Smooth muscle cell (in vitro differentiated cells): ENCODE results near the gene TBCE. TPM values are rescaled to one million over a fixed set of nuclear protein-coding genes. Genes with fewer than 3 reads are reported as not detected.

Experiments
- DNase-seq: peaks from one replicate; lab custom pipeline; 2025; ENCODE audit not compliant: unreplicated experiment; lab: John Stamatoyannopoulos, UW
- H2AFZ ChIP-seq: fragments of 200-600 bp; sonication (generic); 2 replicates; pipeline ENCODE4 v1.6.0; 2016; ENCODE audit warnings: antibody characterized with exemption, low read depth, mild to moderate bottlenecking
- H3F3A ChIP-seq: fragments of 200-600 bp; sonication (generic); 2 replicates; pipeline ENCODE4 v1.6.0; 2017; ENCODE audit warnings: antibody characterized with exemption, low read depth
- H3K27ac ChIP-seq: fragments of 200-600 bp; sonication (generic); 2 replicates; pipeline ENCODE4 v1.5.1; 2016; ENCODE audit warnings: low read depth, mild to moderate bottlenecking
- H3K27me3 ChIP-seq: fragments of 200-600 bp; sonication (generic); 2 replicates; pipeline ENCODE4 v1.6.1; 2016; ENCODE audit warnings: low read depth, mild to moderate bottlenecking
- H3K36me3 ChIP-seq: fragments of 200-600 bp; sonication (generic); 2 replicates; pipeline ENCODE4 v1.5.1; 2016; ENCODE audit warnings: low read depth
- H3K4me1 ChIP-seq: fragments of 200-600 bp; sonication (generic); 2 replicates; pipeline ENCODE4 v1.5.1; 2016; ENCODE audit warnings: low read depth
- H3K4me2 ChIP-seq: fragments of 200-600 bp; sonication (generic); 2 replicates; pipeline ENCODE4 v1.6.0; 2016; ENCODE audit warnings: mild to moderate bottlenecking
- H3K4me3 ChIP-seq: fragments of 200-600 bp; sonication (generic); 2 replicates; pipeline ENCODE4 v1.5.1; 2016; ENCODE audit warnings: mild to moderate bottlenecking
- H3K79me2 ChIP-seq: fragments of 200-600 bp; sonication (generic); 2 replicates; pipeline ENCODE4 v1.6.0; 2016; ENCODE audit warnings: low read depth, mild to moderate bottlenecking
- H3K9ac ChIP-seq: fragments of 200-600 bp; sonication (generic); 2 replicates; pipeline ENCODE4 v1.6.0; 2016; ENCODE audit warnings: low read depth
- H3K9me3 ChIP-seq: fragments of 200-600 bp; sonication (generic); replicated peaks from 2 replicates; pipeline ENCODE4 v1.5.1; 2016; ENCODE audit warnings: low read depth
- H4K20me1 ChIP-seq: fragments of 200-600 bp; sonication (generic); 2 replicates; pipeline ENCODE4 v1.6.0; 2016; ENCODE audit warnings: low read depth
- WGBS: methylation state at CpG from one replicate; pipeline ENCODE4 v1.1.7; 2016; ENCODE audit warnings: low lambda C conversion rate; 5-methylcytosine and 5-hydroxymethylcytosine counted together
- polyA plus RNA-seq: library from polyadenylated mRNA; unstranded; fragments of >200 nt; fragmentation: Nextera tagmentation; extraction: Ambion mirVana; gene quantifications from 2 replicates; pipeline ENCODE4 v1.2.1, GENCODE V29; 2016
- total RNA-seq: library from RNA; depleted of rRNA; stranded (reverse); fragments of >200 nt; gene quantifications from 2 replicates; pipeline ENCODE4 v1.2.3, GENCODE V29; 2014
- TF ChIP-seq, protein P1 (sequence below): fragments of 200-600 bp; sonication (generic); IDR thresholded peaks from 2 replicates; pipeline ENCODE4 v1.5.1; 2017; ENCODE audit warnings: borderline replicate concordance, mild to moderate bottlenecking, antibody characterized with exemption; ENCODE audit not compliant: insufficient read depth, poor library complexity, severe bottlenecking

Gene TBCE
- total and polyA plus RNA-seq, 2 experiments from 2014 or later, result 24.0 to 28.4 TPM

DNA sequence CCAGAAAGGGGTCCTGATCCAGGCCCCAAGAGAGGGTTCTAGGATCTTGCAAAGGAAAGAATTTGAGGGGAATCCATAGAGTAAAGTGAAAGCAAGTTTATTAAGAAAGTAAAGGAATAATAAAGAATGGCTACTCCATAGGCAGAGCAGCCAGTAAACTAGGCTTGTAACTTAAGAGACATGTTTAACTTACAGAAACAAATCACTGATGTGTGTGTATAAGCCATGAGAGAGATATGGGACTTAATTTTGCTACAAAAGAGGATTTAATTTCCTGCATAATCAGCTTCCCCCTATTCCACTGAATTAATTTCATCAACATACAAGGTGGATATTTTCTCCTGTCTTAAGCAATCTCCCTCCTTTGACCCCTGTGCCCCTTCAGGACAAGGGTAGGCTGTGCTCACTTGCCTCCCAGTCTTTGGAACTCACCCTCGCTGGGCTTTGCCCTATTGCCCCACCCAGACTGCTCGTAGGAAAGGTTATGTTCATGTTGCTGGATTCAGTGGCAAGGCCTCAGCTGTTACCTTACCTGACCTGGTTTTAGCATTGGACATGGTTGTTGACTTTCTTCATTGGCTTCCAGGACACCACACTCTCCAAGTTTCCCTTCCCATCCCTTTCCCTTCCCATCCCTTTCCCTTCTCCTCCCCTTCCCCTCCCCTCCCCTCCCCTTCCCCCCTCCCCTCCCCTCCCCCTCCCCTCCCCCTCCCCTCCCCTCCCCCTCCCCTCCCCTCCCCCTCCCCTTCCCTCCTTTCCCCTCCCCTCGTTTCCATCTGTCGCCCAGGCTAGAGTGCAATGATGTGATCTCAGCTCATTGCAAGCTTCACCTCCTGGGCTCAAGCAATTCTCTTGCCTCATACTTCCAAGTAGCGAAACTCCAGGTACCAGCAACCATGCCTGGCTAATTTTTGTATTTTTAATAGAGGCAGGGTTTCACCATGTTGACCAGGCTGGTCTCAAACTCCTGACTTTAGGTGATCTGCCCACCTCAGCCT, 44.6 kb downstream of the TBCE start:
- no peak overlapping the region for H3K9ac ChIP-seq
- peaks cover 10% of the 10 kb centered on the region for H3F3A ChIP-seq
- no peaks in the 10 kb centered on the region for H3K4me1 ChIP-seq
- no peak overlapping the region for H3K4me3 ChIP-seq
- no peak overlapping the region for H3K4me2 ChIP-seq
- TF ChIP-seq, protein P1, sequence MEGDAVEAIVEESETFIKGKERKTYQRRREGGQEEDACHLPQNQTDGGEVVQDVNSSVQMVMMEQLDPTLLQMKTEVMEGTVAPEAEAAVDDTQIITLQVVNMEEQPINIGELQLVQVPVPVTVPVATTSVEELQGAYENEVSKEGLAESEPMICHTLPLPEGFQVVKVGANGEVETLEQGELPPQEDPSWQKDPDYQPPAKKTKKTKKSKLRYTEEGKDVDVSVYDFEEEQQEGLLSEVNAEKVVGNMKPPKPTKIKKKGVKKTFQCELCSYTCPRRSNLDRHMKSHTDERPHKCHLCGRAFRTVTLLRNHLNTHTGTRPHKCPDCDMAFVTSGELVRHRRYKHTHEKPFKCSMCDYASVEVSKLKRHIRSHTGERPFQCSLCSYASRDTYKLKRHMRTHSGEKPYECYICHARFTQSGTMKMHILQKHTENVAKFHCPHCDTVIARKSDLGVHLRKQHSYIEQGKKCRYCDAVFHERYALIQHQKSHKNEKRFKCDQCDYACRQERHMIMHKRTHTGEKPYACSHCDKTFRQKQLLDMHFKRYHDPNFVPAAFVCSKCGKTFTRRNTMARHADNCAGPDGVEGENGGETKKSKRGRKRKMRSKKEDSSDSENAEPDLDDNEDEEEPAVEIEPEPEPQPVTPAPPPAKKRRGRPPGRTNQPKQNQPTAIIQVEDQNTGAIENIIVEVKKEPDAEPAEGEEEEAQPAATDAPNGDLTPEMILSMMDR, result no peak
- H3K27ac ChIP-seq, result no peak overlapping the region
- no peak overlapping the region for H2AFZ ChIP-seq
- no peak for DNase-seq
- no peaks in the 10 kb centered on the region for H3K9me3 ChIP-seq
- no peaks in the 10 kb centered on the region for H4K20me1 ChIP-seq
- no peaks in the 10 kb centered on the region for H3K27me3 ChIP-seq
- H3K79me2 ChIP-seq, result peaks cover 12% of the 10 kb centered on the region
- 96% methylated on average over 3 of the region's 5 CpGs for WGBS
- no peaks in the 10 kb centered on the region for H3K36me3 ChIP-seq

DNA sequence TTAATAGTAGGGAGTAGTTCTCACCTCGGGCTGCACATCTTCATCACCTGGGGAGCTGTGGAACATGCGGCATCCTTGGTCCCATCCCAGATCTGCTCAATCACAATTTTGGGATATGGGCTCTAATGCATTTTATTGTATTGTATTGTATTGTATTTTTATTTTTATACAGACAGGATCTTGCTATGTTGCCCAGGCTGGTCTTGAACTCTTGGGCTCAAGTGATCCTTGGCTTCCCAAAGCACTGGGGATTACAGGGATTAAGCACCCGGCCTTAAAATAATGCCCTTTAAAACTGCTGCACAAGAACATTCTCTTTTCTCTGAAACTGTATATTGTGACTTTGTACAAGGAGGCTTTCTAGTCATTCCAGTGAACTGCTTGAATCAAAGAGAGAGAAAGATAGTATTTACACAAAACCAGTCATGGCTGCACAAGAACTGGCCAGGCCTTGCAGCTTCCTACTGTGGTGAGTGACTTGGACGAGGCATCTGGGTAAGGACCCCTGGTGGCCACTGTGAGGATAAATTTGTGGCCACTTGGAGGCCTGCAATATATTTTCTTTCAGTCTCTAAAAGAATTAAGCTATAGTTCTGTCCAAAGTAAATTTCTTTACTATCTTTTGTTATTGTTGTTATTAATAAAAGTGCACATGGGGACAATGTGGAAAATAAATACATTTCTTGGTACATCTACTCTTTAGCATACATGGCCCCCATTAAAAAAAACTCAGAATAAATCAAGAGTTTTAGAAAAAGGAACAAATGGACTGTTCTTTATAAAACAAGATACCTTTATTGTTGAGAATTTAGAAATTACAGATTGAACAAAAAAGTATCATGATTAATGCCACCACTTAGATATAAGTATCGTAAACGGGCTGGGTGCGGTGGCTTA, 48.0 kb downstream of the TBCE start:
- H3K27ac ChIP-seq, result no peak overlapping the region
- H4K20me1 ChIP-seq, result peaks cover 10% of the 10 kb centered on the region
- H3K4me3 ChIP-seq, result no peak overlapping the region
- H3K79me2 ChIP-seq, result peaks cover 17% of the 10 kb centered on the region
- TF ChIP-seq, protein P1, result peak; percentile 77
- no peaks in the 10 kb centered on the region for H3K9me3 ChIP-seq
- 80% methylated on average over 7 of the region's 7 CpGs for WGBS
- H3K36me3 ChIP-seq, result no peaks in the 10 kb centered on the region
- no peaks in the 10 kb centered on the region for H3K4me1 ChIP-seq
- H3K27me3 ChIP-seq, result no peaks in the 10 kb centered on the region
- no peak overlapping the region for H3K9ac ChIP-seq
- H3K4me2 ChIP-seq, result no peak overlapping the region
- H2AFZ ChIP-seq, result no peak overlapping the region
- H3F3A ChIP-seq, result peaks cover 6% of the 10 kb centered on the region
- DNase-seq, result no peak

DNA sequence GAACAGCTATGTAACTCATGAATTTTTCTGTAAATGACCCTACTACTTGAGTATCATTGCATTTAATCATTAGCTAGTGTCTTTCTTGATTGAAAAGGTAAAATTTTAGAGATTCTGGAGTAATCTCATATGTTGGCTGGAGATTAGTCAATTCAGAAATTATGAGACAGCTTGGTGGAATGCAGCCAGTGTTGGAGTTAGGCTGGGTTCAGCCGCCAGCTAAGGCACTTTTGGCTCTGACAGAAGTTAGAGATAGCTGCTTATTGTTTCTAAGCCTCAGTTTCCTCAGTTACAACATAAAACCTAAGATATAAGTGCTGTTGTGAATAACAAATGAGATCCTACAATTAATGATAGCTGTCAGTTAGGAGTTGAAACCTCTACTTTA, 49.4 kb downstream of the TBCE start:
- WGBS, result 91% methylated on average over 1 of the region's 1 CpG
- no peaks in the 10 kb centered on the region for H3K9me3 ChIP-seq
- no peak overlapping the region for H2AFZ ChIP-seq
- H3F3A ChIP-seq, result no peaks in the 10 kb centered on the region
- H3K27ac ChIP-seq, result no peak overlapping the region
- H3K4me2 ChIP-seq, result no peak overlapping the region
- H3K79me2 ChIP-seq, result peaks cover 23% of the 10 kb centered on the region
- TF ChIP-seq, protein P1, result no peak
- H3K4me3 ChIP-seq, result no peak overlapping the region
- H4K20me1 ChIP-seq, result peaks cover 10% of the 10 kb centered on the region
- DNase-seq, result no peak
- H3K36me3 ChIP-seq, result no peaks in the 10 kb centered on the region
- H3K9ac ChIP-seq, result no peak overlapping the region
- H3K4me1 ChIP-seq, result no peaks in the 10 kb centered on the region
- H3K27me3 ChIP-seq, result no peaks in the 10 kb centered on the region
